ENCODE results near the gene SV2A.
A peak's percentile ranks its signal among the peaks of the same experiment; 100 is the strongest.

The SV2A gene

DNA sequence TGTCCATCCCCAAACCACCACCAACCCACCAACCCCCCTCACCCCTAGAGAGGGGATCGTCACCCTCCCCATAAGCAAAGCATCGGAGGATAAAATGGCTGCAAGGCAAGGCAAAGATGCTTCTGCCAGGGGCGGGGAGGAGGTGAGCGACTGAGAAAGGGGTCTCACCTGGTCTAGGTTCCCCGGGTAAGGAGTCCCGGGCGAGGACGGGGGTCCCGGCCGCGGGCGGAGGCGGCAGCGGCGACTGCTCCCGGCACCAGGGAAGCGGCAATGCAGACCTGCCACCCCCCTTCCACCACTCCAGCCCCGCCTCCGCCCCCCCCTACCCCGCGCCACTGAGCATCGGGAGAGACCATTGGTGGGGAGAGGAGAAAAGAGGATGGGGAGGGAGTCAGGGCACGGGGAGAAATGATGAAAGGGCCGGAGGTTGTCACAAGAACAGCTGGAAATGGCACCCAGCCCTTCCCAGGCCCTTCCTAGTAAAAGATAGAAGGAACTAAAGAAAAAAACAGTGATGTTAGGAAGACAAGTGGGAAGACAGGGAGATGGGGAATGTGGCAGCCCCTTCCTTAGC is at the start of gene SV2A:
Gene SV2A (minus strand): TSS at position 274 of the 574 bp plus-strand sequence. CDS start 4,004 bp downstream, outside the sequence.
- TF ChIP-seq CTCF (IDR thresholded peaks at IDR 0.05) = no peak

DNA sequence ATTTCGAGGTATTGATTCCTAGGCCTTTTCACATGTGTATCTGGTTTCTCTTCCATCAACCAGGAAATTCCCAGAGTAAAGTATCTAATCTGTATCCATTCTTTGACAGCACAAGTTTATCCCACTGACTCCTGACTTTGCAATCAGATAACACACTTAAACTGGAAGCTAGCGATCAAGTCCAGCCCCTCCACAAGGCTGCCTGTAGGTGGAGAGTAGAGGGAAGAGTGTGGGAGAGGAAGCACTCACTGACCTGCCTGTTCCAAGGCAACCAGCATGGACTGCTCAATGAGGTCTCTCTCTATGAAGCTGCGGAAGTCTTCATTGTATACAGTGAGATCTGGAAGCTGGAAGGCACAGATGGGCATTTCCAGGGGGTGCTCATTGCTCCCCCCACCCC is 49.4 kb upstream of the SV2A start:
- TF ChIP-seq CTCF (IDR thresholded peaks at IDR 0.05) = no peak

DNA sequence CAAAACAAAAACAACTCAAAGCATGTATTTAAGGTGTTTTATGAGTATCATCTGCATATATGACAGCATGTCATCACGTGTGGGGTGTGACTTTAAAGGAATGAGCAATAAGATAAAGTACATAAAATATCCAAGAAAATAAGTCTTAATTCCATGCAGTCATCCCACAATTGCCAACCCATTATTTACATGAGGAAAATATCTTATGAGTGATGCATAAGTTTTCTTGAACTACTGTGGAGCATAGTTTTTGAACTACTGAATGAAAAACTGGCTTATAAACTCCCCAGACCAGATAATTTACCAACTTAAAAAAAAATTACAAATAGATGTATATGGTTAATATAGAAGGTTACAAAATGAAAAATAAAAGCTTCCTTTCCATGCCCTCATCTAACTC is 48.8 kb upstream of the SV2A start:
- TF ChIP-seq CTCF (IDR thresholded peaks at IDR 0.05) = no peak

GRCh38 chr1:149965440-149965839 is 47.8 kb upstream of the SV2A start:
- TF ChIP-seq CTCF (IDR thresholded peaks at IDR 0.05) = no peak

- no peak for TF ChIP-seq CTCF (IDR thresholded peaks at IDR 0.05)
Measured at GRCh38 chr1:149963358-149963757, 45.7 kb upstream of the SV2A start.

- no peak for TF ChIP-seq CTCF (IDR thresholded peaks at IDR 0.05)
Measured at GRCh38 chr1:149962736-149963135, 45.1 kb upstream of the SV2A start.

DNA sequence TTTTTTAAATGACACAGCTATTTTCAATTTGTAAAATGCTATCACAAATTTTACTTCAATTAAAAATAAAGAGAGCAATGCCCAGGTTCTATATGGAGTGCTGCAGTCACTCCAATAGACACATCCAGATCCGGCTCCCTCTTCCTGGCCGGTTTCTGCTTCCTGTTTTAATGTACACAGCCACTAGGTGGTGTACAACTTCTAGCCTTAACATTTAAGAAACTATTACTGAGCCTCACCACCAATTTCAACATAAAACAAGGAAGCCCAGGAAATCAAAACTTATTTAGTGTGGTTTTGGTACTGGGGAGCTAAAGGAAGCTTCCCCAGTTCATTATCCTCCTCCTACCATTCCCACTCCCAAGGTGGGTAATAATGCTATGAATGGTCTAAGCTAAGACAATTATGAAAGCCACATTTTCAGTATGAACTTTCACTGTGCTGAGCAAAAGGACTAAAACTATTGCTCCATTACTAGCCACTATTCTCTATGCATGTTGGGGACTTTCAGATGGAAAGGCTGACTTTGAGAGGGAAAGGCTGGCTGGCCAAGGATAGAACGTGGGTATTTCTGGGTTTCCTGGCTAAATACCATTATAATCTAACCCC is 44.5 kb upstream of the SV2A start:
- peak; percentile 82 for TF ChIP-seq CTCF (IDR thresholded peaks at IDR 0.05)

GRCh38 chr1:149949911-149950310 is 32.3 kb upstream of the SV2A start:
- TF ChIP-seq CTCF (IDR thresholded peaks at IDR 0.05) = no peak

All from LNCAP (cell line).